Activated T-cell treated with anti-CD3 and anti-CD28 coated beads, Interleukin-2, amount 50 U/mL, for 24 hours (primary cell): ENCODE data around the gene ELOF1.

Experiments used
- DNase-seq: peaks from one replicate; pipeline ENCODE4 v3.0.0-alpha.2; 2020
- H3K27ac Mint-ChIP-seq: 2 replicates; pipeline ENCODE4 v1.8.0; 2020; ENCODE audit warnings: mild to moderate bottlenecking, mixed read lengths
- H3K27me3 Mint-ChIP-seq: 2 replicates; pipeline ENCODE4 v1.8.0; 2020; ENCODE audit warnings: mixed read lengths
- H3K36me3 Mint-ChIP-seq: 2 replicates; pipeline ENCODE4 v1.8.0; 2020; ENCODE audit warnings: low read depth, mixed read lengths
- H3K4me1 Mint-ChIP-seq: 2 replicates; pipeline ENCODE4 v1.8.0; 2020; ENCODE audit warnings: low read depth, mixed read lengths
- H3K4me3 Mint-ChIP-seq: 2 replicates; pipeline ENCODE4 v1.8.0; 2020; ENCODE audit warnings: mild to moderate bottlenecking, moderate library complexity, mixed read lengths
- H3K9me3 Mint-ChIP-seq: 2 replicates; pipeline ENCODE4 v1.8.0; 2020; ENCODE audit warnings: mixed read lengths

The ELOF1 gene

GRCh38 chr19:11555246-11555645 is 3.8 kb downstream of the ELOF1 start:
- DNase-seq: no peak
- peak overlapping the region; percentile 30 for H3K27ac Mint-ChIP-seq
- peaks cover 37% of the 10 kb centered on the region for H3K4me1 Mint-ChIP-seq
- H3K27me3 Mint-ChIP-seq: no peaks in the 10 kb centered on the region
- H3K4me3 Mint-ChIP-seq: no peak overlapping the region
- H3K9me3 Mint-ChIP-seq: no peaks in the 10 kb centered on the region
- H3K36me3 Mint-ChIP-seq: peaks cover 70% of the 10 kb centered on the region

DNA sequence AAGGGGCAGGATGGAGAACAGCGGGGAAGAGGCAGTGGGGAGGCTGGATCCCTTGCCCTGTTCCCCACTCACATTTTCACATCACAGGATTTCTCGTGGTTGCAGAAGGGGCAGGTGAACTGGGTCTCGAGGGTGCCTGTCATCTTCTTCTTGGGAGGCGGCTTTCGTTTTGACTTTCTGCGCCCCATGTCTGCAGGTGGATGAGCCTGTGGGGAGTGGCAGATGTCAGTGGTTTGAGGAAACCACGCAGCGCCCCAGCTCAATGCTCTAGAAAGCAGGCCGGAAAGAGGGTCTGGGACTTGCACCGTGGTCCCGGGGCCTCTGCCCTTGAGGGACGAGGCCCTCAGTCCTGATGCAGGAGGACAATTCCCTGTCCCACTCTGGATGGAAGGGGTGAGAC is 4.9 kb downstream of the ELOF1 start:
- no peak for DNase-seq
- peaks cover 66% of the 10 kb centered on the region for H3K36me3 Mint-ChIP-seq
- H3K9me3 Mint-ChIP-seq: no peaks in the 10 kb centered on the region
- H3K4me1 Mint-ChIP-seq: peaks cover 33% of the 10 kb centered on the region
- H3K27me3 Mint-ChIP-seq: no peaks in the 10 kb centered on the region
- peak overlapping the region; percentile 69 for H3K27ac Mint-ChIP-seq
- H3K4me3 Mint-ChIP-seq: no peak overlapping the region

GRCh38 chr19:11552666-11553372 is 6.2 kb downstream of the ELOF1 start:
- DNase-seq: no peak
- no peak overlapping the region for H3K27ac Mint-ChIP-seq
- H3K9me3 Mint-ChIP-seq: no peaks in the 10 kb centered on the region
- H3K36me3 Mint-ChIP-seq: peaks cover 54% of the 10 kb centered on the region
- H3K4me1 Mint-ChIP-seq: peaks cover 28% of the 10 kb centered on the region
- no peak overlapping the region for H3K4me3 Mint-ChIP-seq
- no peaks in the 10 kb centered on the region for H3K27me3 Mint-ChIP-seq

DNA sequence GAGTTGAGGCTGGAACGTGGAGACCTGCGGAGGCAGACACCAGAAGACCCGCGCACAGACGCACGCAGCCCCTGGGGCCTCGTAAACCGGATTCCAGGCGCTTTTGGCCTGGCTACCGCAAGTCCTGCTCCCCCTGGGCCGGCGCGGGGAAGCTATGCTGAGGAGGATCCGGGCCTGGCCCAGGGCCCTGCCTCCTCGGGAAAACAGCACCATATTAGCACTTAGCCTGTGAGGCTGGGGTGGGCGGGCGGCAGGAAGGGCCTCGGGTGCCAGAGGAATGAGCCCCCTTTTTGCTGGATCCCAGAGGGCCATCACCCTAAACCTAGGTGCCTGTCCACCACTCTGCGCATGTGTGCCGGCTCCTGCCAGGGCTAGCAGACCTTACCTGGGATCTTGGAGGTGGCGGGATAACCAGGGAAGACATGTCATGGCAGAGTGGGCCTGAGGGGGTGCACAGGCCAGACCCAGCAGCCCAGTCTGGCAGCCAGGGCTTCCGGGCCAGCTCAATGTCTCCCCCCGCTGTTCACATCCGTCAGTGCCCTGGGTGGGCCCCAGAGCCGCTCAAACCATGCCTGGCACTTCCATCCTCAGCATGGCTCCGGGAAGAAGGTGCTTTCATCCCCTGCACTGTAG is 7.3 kb downstream of the ELOF1 start:
- H3K27me3 Mint-ChIP-seq: no peaks in the 10 kb centered on the region
- no peak overlapping the region for H3K27ac Mint-ChIP-seq
- no peak overlapping the region for H3K4me3 Mint-ChIP-seq
- H3K36me3 Mint-ChIP-seq: peaks cover 48% of the 10 kb centered on the region
- no peaks in the 10 kb centered on the region for H3K9me3 Mint-ChIP-seq
- no peak for DNase-seq
- peaks cover 20% of the 10 kb centered on the region for H3K4me1 Mint-ChIP-seq

- Mint-ChIP-seq H3K4me3 (no peak overlapping the region), H3K36me3 (peaks cover 35% of the 10 kb centered on the region), H3K9me3 (no peaks in the 10 kb centered on the region), H3K27me3 (no peaks in the 10 kb centered on the region), H3K4me1 (peaks cover 10% of the 10 kb centered on the region), H3K27ac (no peak overlapping the region)
- DNase-seq: no peak
Observed at GRCh38 chr19:11550265-11550664, 8.8 kb downstream of the ELOF1 start.

DNA sequence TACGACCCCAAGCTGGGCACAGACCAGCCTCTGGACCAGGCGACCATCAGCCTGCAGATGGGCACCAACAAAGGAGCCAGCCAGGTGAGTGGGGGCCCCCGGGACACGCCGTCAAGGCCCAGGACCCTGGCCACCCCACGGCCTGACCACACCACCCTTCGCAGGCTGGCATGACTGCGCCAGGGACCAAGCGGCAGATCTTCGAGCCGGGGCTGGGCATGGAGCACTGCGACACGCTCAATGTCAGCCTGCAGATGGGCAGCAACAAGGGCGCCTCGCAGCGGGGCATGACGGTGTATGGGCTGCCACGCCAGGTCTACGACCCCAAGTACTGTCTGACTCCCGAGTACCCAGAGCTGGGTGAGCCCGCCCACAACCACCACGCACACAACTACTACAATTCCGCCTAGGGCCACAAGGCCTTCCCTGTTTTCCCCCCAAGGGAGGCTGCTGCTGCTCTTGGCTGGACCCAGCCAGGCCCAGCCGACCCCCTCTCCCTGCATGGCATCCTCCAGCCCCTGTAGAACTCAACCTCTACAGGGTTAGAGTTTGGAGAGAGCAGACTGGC is 9.6 kb downstream of the ELOF1 start:
- no peak overlapping the region for H3K4me3 Mint-ChIP-seq
- H3K9me3 Mint-ChIP-seq: no peaks in the 10 kb centered on the region
- H3K27me3 Mint-ChIP-seq: no peaks in the 10 kb centered on the region
- H3K36me3 Mint-ChIP-seq: peaks cover 32% of the 10 kb centered on the region
- H3K4me1 Mint-ChIP-seq: peaks cover 8% of the 10 kb centered on the region
- H3K27ac Mint-ChIP-seq: no peak overlapping the region
- no peak for DNase-seq

GRCh38 chr19:11547929-11548700 is 10.9 kb downstream of the ELOF1 start:
- H3K27me3 Mint-ChIP-seq: no peaks in the 10 kb centered on the region
- no peak for DNase-seq
- peaks cover 2% of the 10 kb centered on the region for H3K4me1 Mint-ChIP-seq
- H3K9me3 Mint-ChIP-seq: no peaks in the 10 kb centered on the region
- H3K36me3 Mint-ChIP-seq: peaks cover 18% of the 10 kb centered on the region
- no peak overlapping the region for H3K27ac Mint-ChIP-seq
- H3K4me3 Mint-ChIP-seq: no peak overlapping the region

GRCh38 chr19:11541238-11541637 is 17.8 kb downstream of the ELOF1 start:
- Mint-ChIP-seq H3K27me3 (peaks cover 31% of the 10 kb centered on the region), H3K36me3 (no peaks in the 10 kb centered on the region), H3K4me1 (peaks cover 6% of the 10 kb centered on the region), H3K9me3 (no peaks in the 10 kb centered on the region), H3K27ac (no peak overlapping the region), H3K4me3 (no peak overlapping the region)
- no peak for DNase-seq

DNA sequence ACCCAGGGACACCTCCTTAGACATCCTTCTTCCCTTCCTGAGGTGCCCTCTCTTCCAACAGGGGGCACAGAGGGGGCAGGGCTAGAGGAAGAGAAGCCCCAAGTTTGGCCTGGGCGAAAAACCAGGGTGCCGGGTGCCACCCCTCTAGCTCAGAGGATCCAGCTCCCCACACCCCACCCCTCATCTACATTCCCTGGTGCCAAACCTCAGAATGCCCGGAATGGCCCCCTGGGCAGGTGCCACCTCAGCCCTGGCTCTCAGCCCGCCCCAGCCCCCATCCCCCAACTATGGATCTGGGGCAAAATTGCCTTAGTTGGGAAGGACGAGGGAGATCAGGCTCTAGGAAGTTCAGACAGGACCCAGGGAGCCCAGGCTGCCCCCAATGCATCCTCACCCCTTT is 18.4 kb downstream of the ELOF1 start:
- H3K36me3 Mint-ChIP-seq: no peaks in the 10 kb centered on the region
- H3K27me3 Mint-ChIP-seq: peaks cover 31% of the 10 kb centered on the region
- H3K9me3 Mint-ChIP-seq: no peaks in the 10 kb centered on the region
- H3K27ac Mint-ChIP-seq: no peak overlapping the region
- DNase-seq: no peak
- no peak overlapping the region for H3K4me3 Mint-ChIP-seq
- peaks cover 8% of the 10 kb centered on the region for H3K4me1 Mint-ChIP-seq

GRCh38 chr19:11539495-11540365 is 19.3 kb downstream of the ELOF1 start:
- H3K4me3 Mint-ChIP-seq: no peak overlapping the region
- H3K36me3 Mint-ChIP-seq: no peaks in the 10 kb centered on the region
- no peaks in the 10 kb centered on the region for H3K9me3 Mint-ChIP-seq
- H3K27me3 Mint-ChIP-seq: peaks cover 31% of the 10 kb centered on the region
- no peak for DNase-seq
- no peak overlapping the region for H3K27ac Mint-ChIP-seq
- H3K4me1 Mint-ChIP-seq: peaks cover 12% of the 10 kb centered on the region

DNA sequence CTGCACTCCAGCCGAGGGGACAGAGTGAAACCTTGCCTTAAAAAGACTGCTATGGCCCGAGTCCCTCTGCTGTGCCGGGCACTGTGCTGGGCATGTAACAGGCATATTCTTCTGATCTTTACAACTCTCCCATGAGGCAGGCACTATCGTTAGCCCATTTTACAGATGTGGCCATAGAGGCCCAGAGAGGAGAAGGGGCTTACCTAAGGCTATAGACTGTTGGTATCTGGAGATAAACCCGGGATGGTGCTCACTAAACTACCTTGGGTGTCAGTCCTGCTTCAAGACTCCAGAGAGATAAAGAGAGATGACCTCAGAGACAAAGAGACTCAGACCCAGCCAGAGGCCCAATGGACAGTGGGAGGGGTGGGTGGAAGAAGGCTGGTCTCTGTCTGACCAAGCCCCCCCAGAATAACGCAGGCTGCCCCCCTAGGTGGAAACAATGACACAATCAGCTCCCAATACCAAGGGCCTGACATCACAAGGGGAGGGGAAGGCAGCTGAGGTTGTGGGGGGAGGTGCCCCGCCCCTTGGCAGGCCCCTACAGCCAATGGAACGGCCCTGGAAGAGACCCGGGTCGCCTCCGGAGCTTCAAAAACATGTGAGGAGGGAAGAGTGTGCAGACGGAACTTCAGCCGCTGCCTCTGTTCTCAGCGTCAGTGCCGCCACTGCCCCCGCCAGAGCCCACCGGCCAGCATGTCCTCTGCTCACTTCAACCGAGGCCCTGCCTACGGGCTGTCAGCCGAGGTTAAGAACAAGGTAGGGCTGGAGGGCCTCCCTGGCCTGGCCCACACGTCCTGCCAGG is 20.6 kb downstream of the ELOF1 start, which contains the start of gene CNN1:
CNN1 (plus strand) TSS at position 620 of the 805 bp plus-strand sequence; CDS start at position 697, 77 bp downstream.
- Mint-ChIP-seq H3K4me3 (no peak within 1 kb of the TSS), H3K27me3 (peaks cover 31% of the 10 kb centered on the region), H3K27ac (no peak within 1 kb of the TSS), H3K36me3 (no peaks in the 10 kb centered on the region), H3K9me3 (no peaks in the 10 kb centered on the region), H3K4me1 (peaks cover 15% of the 10 kb centered on the region)
- no peak for DNase-seq

DNA sequence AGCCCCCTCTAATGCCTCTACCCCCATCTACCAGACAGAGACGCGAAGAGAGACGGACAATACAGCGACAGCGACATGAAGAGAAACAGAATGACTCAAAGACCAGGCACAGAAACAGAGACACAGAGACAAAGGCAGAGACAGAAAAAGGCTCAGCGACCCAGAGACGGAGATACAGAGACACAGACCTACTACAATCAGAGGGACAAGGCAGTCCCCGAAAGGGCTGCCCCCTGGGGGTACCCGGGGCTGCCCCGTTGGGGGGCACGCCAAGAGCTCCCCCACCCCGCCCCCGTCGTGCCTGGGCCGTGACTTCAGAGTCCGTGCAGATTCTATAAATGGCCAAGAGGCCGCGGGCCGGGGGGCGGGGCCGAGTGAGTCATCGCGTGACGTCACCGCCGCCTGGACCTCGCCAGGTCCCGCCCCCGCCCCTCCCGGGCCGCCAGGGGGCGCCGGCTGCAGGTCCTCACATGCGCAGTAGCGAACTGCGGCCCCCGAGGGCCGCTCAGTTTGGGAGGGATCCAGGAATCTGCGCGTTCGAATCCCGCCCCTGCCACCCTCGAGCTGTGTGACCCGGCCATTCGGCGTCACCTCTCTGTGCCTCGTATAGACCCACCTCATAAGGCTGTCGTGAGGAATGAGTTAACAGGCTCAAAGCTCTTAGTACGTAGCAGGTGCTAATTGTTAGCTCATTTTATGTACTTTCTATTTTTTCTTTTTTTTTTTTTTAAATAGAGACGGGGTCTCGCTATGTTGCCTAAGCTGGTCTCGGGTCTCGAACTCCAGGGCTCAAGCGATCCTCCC is 23.0 kb downstream of the ELOF1 start:
- H3K36me3 Mint-ChIP-seq: no peaks in the 10 kb centered on the region
- H3K9me3 Mint-ChIP-seq: no peaks in the 10 kb centered on the region
- peak; percentile 93 for DNase-seq
- peaks cover 20% of the 10 kb centered on the region for H3K27me3 Mint-ChIP-seq
- H3K27ac Mint-ChIP-seq: peak overlapping the region; percentile 68
- peaks cover 28% of the 10 kb centered on the region for H3K4me1 Mint-ChIP-seq
- H3K4me3 Mint-ChIP-seq: no peak overlapping the region

DNA sequence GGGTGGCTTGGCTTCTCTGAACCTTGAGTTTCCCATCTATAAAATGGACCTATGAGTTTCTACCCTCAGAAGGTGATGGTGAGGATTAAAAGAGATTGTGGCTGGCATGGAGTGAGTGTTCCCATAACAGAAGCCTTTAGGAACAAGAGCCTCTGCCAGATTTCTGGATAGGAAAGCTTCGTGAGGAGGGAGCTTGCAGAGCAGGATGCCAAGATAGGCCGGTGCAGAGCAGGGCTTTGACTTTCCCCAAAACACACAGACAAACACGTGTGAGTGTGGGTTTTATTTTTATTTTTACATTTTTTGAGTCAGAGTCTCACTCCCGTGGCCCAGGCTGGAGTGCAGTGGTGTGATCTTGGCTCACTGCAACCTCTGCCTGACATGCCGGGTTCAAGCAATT is 24.1 kb downstream of the ELOF1 start:
- Mint-ChIP-seq H3K36me3 (no peaks in the 10 kb centered on the region), H3K4me1 (peaks cover 35% of the 10 kb centered on the region), H3K27me3 (peaks cover 13% of the 10 kb centered on the region), H3K4me3 (no peak overlapping the region), H3K9me3 (no peaks in the 10 kb centered on the region), H3K27ac (no peak overlapping the region)
- no peak for DNase-seq
